Stimulated activated CD8-positive, alpha-beta memory T cell treated with anti-CD3 and anti-CD28 coated beads, Interleukin-4, amount 100 ng/mL, for 4 hours (primary cell): ENCODE data around the gene CFAP157.
A peak's percentile ranks its signal among the peaks of the same experiment; 100 is the strongest.
"Not testable (repeated sequence)": the region's sequence is repeated elsewhere in the genome, so short reads cannot be mapped to it uniquely, and the experiment has no call there.

Experiments used
- DNase-seq, 2 donors: peaks; one replicate each; pipeline ENCODE4 v3.0.0-alpha.2; 2020; ENCODE audit warnings: low read depth in 2 of 2, low spot score in 1 of 2

The CFAP157 gene

GRCh38 chr9:127734747-127735529 lies 28.1 kb downstream of the CFAP157 start, which contains the start of gene TOR2A:
Gene TOR2A (minus strand): TSS chr9:127735294. CDS start chr9:127735270, 24 bp downstream.
- DNase-seq, result peak; percentile 94 to 97

GRCh38 chr9:127735530-127736185 lies 28.9 kb downstream of the CFAP157 start:
- DNase-seq, result no peak

- no peak for DNase-seq
These were observed 31.9 kb downstream of the CFAP157 start for GRCh38 chr9:127738666-127739065.

- DNase-seq, result no peak
These were observed 33.0 kb downstream of the CFAP157 start for GRCh38 chr9:127739614-127740330.

DNA sequence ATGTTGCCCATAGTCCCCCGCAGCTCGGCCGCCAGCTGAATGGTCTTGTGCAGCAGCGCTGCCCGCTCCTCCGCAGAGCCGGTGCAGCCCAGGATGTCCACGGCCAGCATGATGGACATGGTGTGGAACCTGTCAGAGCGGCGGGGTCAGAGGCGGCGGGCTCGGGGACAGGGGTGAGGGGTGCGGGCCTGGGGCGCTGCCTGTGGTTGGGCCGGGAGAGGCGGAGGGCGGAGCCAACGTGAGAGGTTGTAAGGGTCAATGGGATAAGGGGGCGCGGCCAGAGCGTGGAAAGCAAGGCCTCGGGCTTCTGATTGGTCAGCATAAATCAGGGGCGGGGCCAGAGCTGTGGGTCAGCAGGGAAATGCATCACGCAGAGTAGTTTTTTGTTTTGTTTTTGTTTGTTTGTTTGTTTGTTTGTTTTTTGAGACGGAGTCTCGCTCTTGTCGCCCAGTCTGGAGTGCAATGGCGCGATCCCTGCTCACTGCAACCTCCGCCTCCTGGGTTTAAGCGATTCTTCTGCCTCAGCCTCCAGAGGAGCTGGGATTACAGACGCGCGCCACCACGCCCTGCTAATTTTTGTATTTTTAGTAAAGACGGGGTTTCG lies 35.1 kb downstream of the CFAP157 start:
- no peak for DNase-seq

GRCh38 chr9:127742435-127743088 lies 35.8 kb downstream of the CFAP157 start:
- DNase-seq, result no peak

GRCh38 chr9:127744398-127745110 lies 37.8 kb downstream of the CFAP157 start:
- DNase-seq, result no peak

DNA sequence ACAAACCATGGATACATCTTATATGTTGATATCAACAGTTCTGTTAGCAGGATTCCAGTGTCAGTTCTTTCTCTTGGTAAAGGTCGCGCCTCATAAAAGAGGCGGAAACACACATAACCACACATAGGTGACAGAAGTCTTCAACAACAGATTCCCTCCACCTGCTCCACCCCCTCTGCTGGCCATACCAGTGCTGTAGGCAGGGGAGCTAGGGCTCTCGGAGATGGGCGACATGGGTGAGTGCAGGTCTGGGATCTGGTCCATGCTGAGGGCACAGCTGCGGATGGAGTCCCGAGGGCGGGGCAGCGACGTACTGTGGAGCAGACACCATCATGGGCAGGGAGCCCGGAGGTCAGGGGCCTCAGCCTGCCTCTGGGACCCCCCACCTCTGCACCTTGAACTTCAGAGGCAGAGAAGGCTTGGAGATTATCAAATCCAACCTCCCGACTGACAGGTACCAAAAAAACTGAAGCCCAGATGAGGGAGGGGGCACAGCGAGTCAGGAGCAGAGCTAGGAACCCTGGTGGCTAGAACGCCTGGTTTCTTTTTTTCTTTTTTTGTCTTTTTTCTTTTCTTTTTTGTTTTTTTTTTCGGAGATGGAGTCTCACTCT lies 40.3 kb downstream of the CFAP157 start:
- DNase-seq, result no peak

DNA sequence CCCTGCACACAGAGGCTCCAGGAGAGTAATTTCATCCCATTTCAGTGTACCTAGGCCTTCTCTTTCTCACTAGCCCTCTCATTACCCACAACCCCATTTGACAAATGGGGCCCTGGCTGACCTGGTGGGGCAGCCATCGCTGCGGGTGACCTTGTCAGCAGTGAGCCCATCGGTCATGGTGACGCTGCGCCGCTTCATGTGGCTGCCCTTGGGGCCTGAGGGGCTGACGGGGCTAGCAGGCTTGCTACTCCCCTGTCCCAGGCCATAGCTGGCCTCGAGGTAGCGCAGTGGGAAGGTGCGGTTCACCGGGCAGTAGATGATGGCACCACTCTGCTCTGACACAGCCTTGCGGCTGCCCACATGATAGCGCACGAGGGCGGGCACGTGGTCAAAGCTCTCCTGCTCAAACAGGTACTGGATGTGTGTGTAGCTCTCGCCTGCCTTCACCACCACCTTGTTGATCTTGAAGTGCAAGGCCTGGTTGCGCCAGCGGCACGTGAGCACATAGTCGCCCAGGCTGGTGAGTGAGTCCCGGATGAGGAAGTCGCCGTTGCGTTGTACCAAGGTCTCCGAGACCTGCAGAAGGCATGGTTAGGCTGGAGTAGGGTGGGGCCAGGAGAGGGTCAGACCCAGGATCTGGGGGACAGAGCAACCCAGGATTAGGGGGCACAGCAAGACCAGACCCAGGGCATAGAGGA lies 42.5 kb downstream of the CFAP157 start:
- DNase-seq, result no peak

DNA sequence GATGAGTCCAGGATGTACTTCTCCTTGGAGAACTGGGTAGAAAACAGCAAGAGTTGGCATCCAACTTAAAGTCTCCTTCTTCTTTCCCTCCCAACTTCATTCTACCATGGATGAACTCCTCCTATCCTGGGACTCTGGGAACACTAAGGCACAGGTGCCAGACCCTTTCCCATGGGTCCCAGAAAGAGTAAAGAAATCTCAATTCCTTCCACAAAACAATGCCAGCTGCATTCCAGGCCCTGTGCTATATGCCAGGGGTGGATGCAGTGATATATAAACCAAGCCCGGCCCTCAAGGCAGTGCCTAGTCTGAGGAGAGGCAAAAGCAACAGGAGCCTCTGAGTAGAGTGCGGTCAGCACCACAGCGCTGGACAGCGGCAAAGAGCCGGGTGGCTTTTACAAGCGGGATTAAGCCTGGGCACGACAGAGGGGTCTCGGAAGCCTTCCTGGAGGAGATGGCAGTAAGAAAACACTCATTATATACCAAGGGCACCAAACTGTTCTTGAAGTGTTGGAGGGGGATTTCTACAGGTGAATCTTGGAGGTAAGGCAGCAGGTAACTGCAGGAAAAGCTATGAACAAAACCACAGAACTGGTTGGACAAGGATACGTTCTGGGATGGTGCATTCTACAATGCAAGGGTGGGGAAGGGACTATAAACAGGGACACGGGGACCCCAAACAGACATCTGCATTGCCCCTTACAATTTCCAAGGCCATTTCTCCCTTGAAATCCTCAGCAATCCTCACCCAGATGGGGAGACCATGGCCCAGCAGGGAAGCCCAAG lies 44.7 kb downstream of the CFAP157 start:
- no peak for DNase-seq

GRCh38 chr9:127753148-127753547 lies 46.4 kb downstream of the CFAP157 start:
- DNase-seq, result no peak

DNA sequence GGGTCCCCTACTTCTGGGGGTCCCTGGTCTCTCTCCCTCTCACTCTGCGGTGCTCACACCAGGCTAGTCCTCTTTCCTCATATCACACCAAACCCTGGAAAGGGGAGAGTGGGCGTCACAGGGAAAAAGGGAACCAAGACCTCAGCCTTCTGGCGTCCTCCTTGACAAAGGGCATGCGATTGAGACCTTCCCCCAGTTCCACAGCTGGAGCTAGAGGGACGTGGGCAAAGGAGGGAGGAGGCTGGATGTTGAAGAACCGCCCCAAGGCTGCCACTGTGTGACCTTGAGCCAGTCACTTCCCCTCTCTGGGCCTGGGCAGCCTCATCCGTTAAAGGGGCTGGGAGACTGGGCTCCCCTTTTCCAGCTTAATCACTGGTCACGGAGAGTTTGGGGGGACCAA lies 46.8 kb downstream of the CFAP157 start:
- DNase-seq, result no peak

GRCh38 chr9:127754099-127755060 lies 47.6 kb downstream of the CFAP157 start:
- DNase-seq, result no peak

- no peak for DNase-seq
These were observed 48.6 kb downstream of the CFAP157 start for GRCh38 chr9:127755061-127756060.

GRCh38 chr9:127756233-127756632 lies 49.4 kb downstream of the CFAP157 start:
- DNase-seq, result no peak

DNA sequence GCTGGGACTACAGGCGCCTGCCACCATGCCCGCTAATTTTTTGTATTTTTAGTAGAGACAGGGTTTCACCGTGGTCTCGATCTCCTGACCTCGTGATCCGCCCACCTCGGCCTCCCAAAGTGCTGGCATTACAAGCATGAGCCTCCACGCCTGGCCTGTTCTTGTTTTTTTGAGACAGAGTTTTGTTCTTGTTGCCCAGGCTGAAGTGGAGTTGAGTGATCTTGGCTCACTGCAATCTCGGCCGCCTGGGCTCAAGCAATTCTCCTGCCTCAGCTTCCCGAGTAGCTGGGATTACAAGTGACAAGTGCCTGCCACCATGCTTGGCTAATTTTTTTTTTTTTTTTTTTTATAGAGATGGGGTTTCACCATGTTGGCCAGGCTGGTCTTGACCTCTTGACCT lies 50.0 kb downstream of the CFAP157 start:
- DNase-seq, result not testable (repeated sequence)
